Measurements from ENCODE around the gene GPR22. TPM values are rescaled to one million over a fixed set of nuclear protein-coding genes. Genes with fewer than 3 reads are reported as not detected.
A peak's percentile ranks its signal among the peaks of the same experiment; 100 is the strongest.

GPR22 gene
- total and polyA plus RNA-seq, 5 donors from 2014 or later = 0.09 to 0.29 (median 0.19) TPM; not detected in 2

GRCh38 chr7:107479303-107479702 is 9.4 kb downstream of the GPR22 start:
- no peaks in the 10 kb centered on the region for H3K36me3 ChIP-seq (ENCODE audit: control insufficient read depth, insufficient read depth, low read length)
- H3K4me3 ChIP-seq (ENCODE audit: low read depth, low read length) = no peak overlapping the region
- no peaks in the 10 kb centered on the region for H3K4me1 ChIP-seq (ENCODE audit: control insufficient read depth, insufficient read depth, low read length, poor library complexity, severe bottlenecking)
- DNase-seq (no peak), ATAC-seq (ENCODE audit: low read depth in 2 of 2) (no peak)
- Mint-ChIP-seq H3K4me3 (no peak overlapping the region), H3K27me3 (no peaks in the 10 kb centered on the region), H3K27ac (no peak overlapping the region), H3K9me3 (no peaks in the 10 kb centered on the region), H3K4me1 (peaks cover 3 to 23% (median 12%) of the 10 kb centered on the region in 4 donors), H3K36me3 (peaks cover 1% of the 10 kb centered on the region)
- no peaks in the 10 kb centered on the region for H3K27me3 ChIP-seq (ENCODE audit: control insufficient read depth, insufficient read depth, low read length)
- H3K9me3 ChIP-seq (ENCODE audit: control insufficient read depth in 2 of 2, low read length in 2 of 2) = no peaks in the 10 kb centered on the region
- H3K27ac ChIP-seq (ENCODE audit: insufficient read depth, low read length, poor library complexity, severe bottlenecking) = no peak overlapping the region

GRCh38 chr7:107480932-107481331 is 11.1 kb downstream of the GPR22 start:
- Mint-ChIP-seq H3K4me3 (no peak overlapping the region), H3K9me3 (no peaks in the 10 kb centered on the region), H3K27me3 (no peaks in the 10 kb centered on the region), H3K27ac (no peak overlapping the region), H3K36me3 (peaks cover 4% of the 10 kb centered on the region), H3K4me1 (peaks cover 6 to 31% (median 15%) of the 10 kb centered on the region in 4 donors)
- H3K27ac ChIP-seq (ENCODE audit: insufficient read depth, low read length, poor library complexity, severe bottlenecking) = no peak overlapping the region
- H3K4me1 ChIP-seq (ENCODE audit: control insufficient read depth, insufficient read depth, low read length, poor library complexity, severe bottlenecking) = no peaks in the 10 kb centered on the region
- no peak for ATAC-seq (ENCODE audit: low read depth in 2 of 2)
- no peak for DNase-seq
- no peaks in the 10 kb centered on the region for H3K9me3 ChIP-seq (ENCODE audit: control insufficient read depth in 2 of 2, low read length in 2 of 2)
- H3K36me3 ChIP-seq (ENCODE audit: control insufficient read depth, insufficient read depth, low read length) = no peaks in the 10 kb centered on the region
- H3K4me3 ChIP-seq (ENCODE audit: low read depth, low read length) = no peak overlapping the region
- no peaks in the 10 kb centered on the region for H3K27me3 ChIP-seq (ENCODE audit: control insufficient read depth, insufficient read depth, low read length)

GRCh38 chr7:107482571-107482970 is 12.7 kb downstream of the GPR22 start:
- H3K9me3 Mint-ChIP-seq = peaks cover 0 to 1% (median 0%) of the 10 kb centered on the region in 7 donors
- Histone ChIP-seq H3K27me3 (ENCODE audit: control insufficient read depth, insufficient read depth, low read length) (no peaks in the 10 kb centered on the region), H3K36me3 (ENCODE audit: control insufficient read depth, insufficient read depth, low read length) (no peaks in the 10 kb centered on the region), H3K4me1 (ENCODE audit: control insufficient read depth, insufficient read depth, low read length, poor library complexity, severe bottlenecking) (no peaks in the 10 kb centered on the region), H3K27ac (ENCODE audit: insufficient read depth, low read length, poor library complexity, severe bottlenecking) (no peak overlapping the region), H3K9me3 (ENCODE audit: control insufficient read depth in 2 of 2, low read length in 2 of 2) (no peaks in the 10 kb centered on the region), H3K4me3 (ENCODE audit: low read depth, low read length) (no peak overlapping the region)
- H3K27ac Mint-ChIP-seq = no peak overlapping the region
- ATAC-seq (ENCODE audit: low read depth in 2 of 2) (no peak), DNase-seq (no peak)
- no peak overlapping the region for H3K4me3 Mint-ChIP-seq
- H3K36me3 Mint-ChIP-seq = peaks cover 4% of the 10 kb centered on the region
- no peaks in the 10 kb centered on the region for H3K27me3 Mint-ChIP-seq
- H3K4me1 Mint-ChIP-seq = peaks cover 11 to 37% (median 20%) of the 10 kb centered on the region in 4 donors

GRCh38 chr7:107486041-107486440 is 16.2 kb downstream of the GPR22 start:
- no peaks in the 10 kb centered on the region for H3K36me3 ChIP-seq (ENCODE audit: control insufficient read depth, insufficient read depth, low read length)
- H3K4me3 Mint-ChIP-seq = no peak overlapping the region
- peaks cover 12% of the 10 kb centered on the region for H3K36me3 Mint-ChIP-seq
- no peaks in the 10 kb centered on the region for H3K4me1 ChIP-seq (ENCODE audit: control insufficient read depth, insufficient read depth, low read length, poor library complexity, severe bottlenecking)
- peaks cover 0 to 1% (median 0%) of the 10 kb centered on the region in 7 donors for H3K9me3 Mint-ChIP-seq
- no peak overlapping the region for H3K27ac ChIP-seq (ENCODE audit: insufficient read depth, low read length, poor library complexity, severe bottlenecking)
- no peak overlapping the region for H3K4me3 ChIP-seq (ENCODE audit: low read depth, low read length)
- H3K27me3 ChIP-seq (ENCODE audit: control insufficient read depth, insufficient read depth, low read length) = no peaks in the 10 kb centered on the region
- ATAC-seq (ENCODE audit: low read depth in 2 of 2) (no peak), DNase-seq (no peak)
- no peak overlapping the region for H3K27ac Mint-ChIP-seq
- H3K27me3 Mint-ChIP-seq = no peaks in the 10 kb centered on the region
- H3K9me3 ChIP-seq (ENCODE audit: control insufficient read depth in 2 of 2, low read length in 2 of 2) = no peaks in the 10 kb centered on the region
- H3K4me1 Mint-ChIP-seq = peaks cover 10 to 43% (median 22%) of the 10 kb centered on the region in 4 donors

GRCh38 chr7:107492875-107493274 is 23.0 kb downstream of the GPR22 start:
- Mint-ChIP-seq H3K27ac (no peak overlapping the region), H3K4me3 (no peak overlapping the region), H3K9me3 (peaks cover 0 to 2% (median 0%) of the 10 kb centered on the region in 7 donors), H3K27me3 (no peaks in the 10 kb centered on the region), H3K36me3 (peaks cover 29% of the 10 kb centered on the region), H3K4me1 (peaks cover 5 to 65% (median 38%) of the 10 kb centered on the region in 4 donors)
- Histone ChIP-seq H3K4me3 (ENCODE audit: low read depth, low read length) (no peak overlapping the region), H3K27me3 (ENCODE audit: control insufficient read depth, insufficient read depth, low read length) (no peaks in the 10 kb centered on the region), H3K36me3 (ENCODE audit: control insufficient read depth, insufficient read depth, low read length) (peaks cover 4% of the 10 kb centered on the region), H3K27ac (ENCODE audit: insufficient read depth, low read length, poor library complexity, severe bottlenecking) (no peak overlapping the region), H3K9me3 (ENCODE audit: control insufficient read depth in 2 of 2, low read length in 2 of 2) (no peaks in the 10 kb centered on the region), H3K4me1 (ENCODE audit: control insufficient read depth, insufficient read depth, low read length, poor library complexity, severe bottlenecking) (no peaks in the 10 kb centered on the region)
- no peak for DNase-seq
- ATAC-seq (ENCODE audit: low read depth in 2 of 2) = no peak

- H3K27ac ChIP-seq (ENCODE audit: insufficient read depth, low read length, poor library complexity, severe bottlenecking) = no peak overlapping the region
- H3K27me3 ChIP-seq (ENCODE audit: control insufficient read depth, insufficient read depth, low read length) = no peaks in the 10 kb centered on the region
- ATAC-seq (ENCODE audit: low read depth in 2 of 2) = no peak
- peaks cover 4% of the 10 kb centered on the region for H3K36me3 ChIP-seq (ENCODE audit: control insufficient read depth, insufficient read depth, low read length)
- Mint-ChIP-seq H3K4me3 (no peak overlapping the region), H3K9me3 (peaks cover 0 to 2% (median 0%) of the 10 kb centered on the region in 7 donors), H3K27me3 (no peaks in the 10 kb centered on the region), H3K36me3 (peaks cover 31% of the 10 kb centered on the region), H3K4me1 (peaks cover 5 to 72% (median 45%) of the 10 kb centered on the region in 4 donors), H3K27ac (no peak overlapping the region)
- no peaks in the 10 kb centered on the region for H3K9me3 ChIP-seq (ENCODE audit: control insufficient read depth in 2 of 2, low read length in 2 of 2)
- H3K4me3 ChIP-seq (ENCODE audit: low read depth, low read length) = no peak overlapping the region
- DNase-seq = no peak
- no peaks in the 10 kb centered on the region for H3K4me1 ChIP-seq (ENCODE audit: control insufficient read depth, insufficient read depth, low read length, poor library complexity, severe bottlenecking)
Measured at GRCh38 chr7:107494315-107494751, 24.5 kb downstream of the GPR22 start.

GRCh38 chr7:107494884-107495283 is 25.0 kb downstream of the GPR22 start:
- peaks cover 5 to 74% (median 43%) of the 10 kb centered on the region in 4 donors for H3K4me1 Mint-ChIP-seq
- H3K9me3 ChIP-seq (ENCODE audit: control insufficient read depth in 2 of 2, low read length in 2 of 2) = no peaks in the 10 kb centered on the region
- H3K36me3 ChIP-seq (ENCODE audit: control insufficient read depth, insufficient read depth, low read length) = peaks cover 4% of the 10 kb centered on the region
- H3K36me3 Mint-ChIP-seq = peaks cover 31% of the 10 kb centered on the region
- ATAC-seq (ENCODE audit: low read depth in 2 of 2) (no peak), DNase-seq (no peak)
- H3K4me3 Mint-ChIP-seq = no peak overlapping the region
- H3K4me1 ChIP-seq (ENCODE audit: control insufficient read depth, insufficient read depth, low read length, poor library complexity, severe bottlenecking) = no peaks in the 10 kb centered on the region
- no peak overlapping the region for H3K4me3 ChIP-seq (ENCODE audit: low read depth, low read length)
- H3K27me3 ChIP-seq (ENCODE audit: control insufficient read depth, insufficient read depth, low read length) = no peaks in the 10 kb centered on the region
- H3K27ac Mint-ChIP-seq = no peak overlapping the region
- H3K27me3 Mint-ChIP-seq = no peaks in the 10 kb centered on the region
- H3K27ac ChIP-seq (ENCODE audit: insufficient read depth, low read length, poor library complexity, severe bottlenecking) = no peak overlapping the region
- H3K9me3 Mint-ChIP-seq = peaks cover 0 to 2% (median 0%) of the 10 kb centered on the region in 7 donors

GRCh38 chr7:107495516-107495915 is 25.7 kb downstream of the GPR22 start:
- no peak overlapping the region for H3K4me3 Mint-ChIP-seq
- Histone ChIP-seq H3K4me3 (ENCODE audit: low read depth, low read length) (no peak overlapping the region), H3K9me3 (ENCODE audit: control insufficient read depth in 2 of 2, low read length in 2 of 2) (no peaks in the 10 kb centered on the region), H3K27me3 (ENCODE audit: control insufficient read depth, insufficient read depth, low read length) (no peaks in the 10 kb centered on the region), H3K36me3 (ENCODE audit: control insufficient read depth, insufficient read depth, low read length) (peaks cover 4% of the 10 kb centered on the region), H3K27ac (ENCODE audit: insufficient read depth, low read length, poor library complexity, severe bottlenecking) (no peak overlapping the region), H3K4me1 (ENCODE audit: control insufficient read depth, insufficient read depth, low read length, poor library complexity, severe bottlenecking) (no peaks in the 10 kb centered on the region)
- peak in 1 of 3 donors; percentile 19 for DNase-seq
- no peak for ATAC-seq (ENCODE audit: low read depth in 2 of 2)
- peak overlapping the region in 1 of 3 donors; percentile 73 for H3K27ac Mint-ChIP-seq
- H3K4me1 Mint-ChIP-seq = peaks cover 5 to 71% (median 40%) of the 10 kb centered on the region in 4 donors
- peaks cover 0 to 2% (median 0%) of the 10 kb centered on the region in 7 donors for H3K9me3 Mint-ChIP-seq
- no peaks in the 10 kb centered on the region for H3K27me3 Mint-ChIP-seq
- peaks cover 29% of the 10 kb centered on the region for H3K36me3 Mint-ChIP-seq

Measured in CD4-positive, CD25-positive, alpha-beta regulatory T cell (primary cell).